ENCODE data around the gene CFAP69. TPM values are rescaled to one million over a fixed set of nuclear protein-coding genes. Genes with fewer than 3 reads are reported as not detected.

CFAP69 gene
- total and polyA plus RNA-seq, 2 donors (not counting 1 experiment from before 2014, with no cell fraction given): 1.3 to 7.1 TPM

GRCh38 chr7:90351987-90352386 lies 107.0 kb downstream of the CFAP69 start:
- no peaks in the 10 kb centered on the region for H3K4me1 ChIP-seq (ENCODE audit: control insufficient read depth, extremely low read depth, insufficient read depth, low read length)
- peaks cover 38% of the 10 kb centered on the region for H3K79me2 ChIP-seq (ENCODE audit: control insufficient read depth, insufficient read depth, low read length)
- no peak overlapping the region for H2AFZ ChIP-seq (ENCODE audit: low read length)
- no peak overlapping the region for H3K27ac ChIP-seq (ENCODE audit: insufficient read depth, low read length)
- no peak overlapping the region for H3K9ac ChIP-seq (ENCODE audit: insufficient read depth, low read length)
- DNase-seq (ENCODE audit: low read depth in 2 of 2): no peak
- no peaks in the 10 kb centered on the region for H3K9me3 ChIP-seq (ENCODE audit: control insufficient read depth, insufficient read depth, low read depth, low read length)
- TF ChIP-seq EZH2 (IDR thresholded peaks at IDR 0.05; ENCODE audit: low read length, missing control alignments) (no peak), CTCF (conservative IDR thresholded peaks at IDR 0.05 in 1 of 2, IDR thresholded peaks at IDR 0.05 in 1 of 2; ENCODE audit: low read depth in 1 of 2, low read length in 2 of 2) (no peak)
- H3K4me3 ChIP-seq (replicated peaks in 1 of 4; ENCODE audit: control extremely low read depth in 1 of 4, insufficient read depth in 1 of 4, low read depth in 3 of 4, low read length in 4 of 4): no peak overlapping the region
- no peaks in the 10 kb centered on the region for H3K36me3 ChIP-seq (ENCODE audit: control insufficient read depth, insufficient read depth, low read length)
- H4K20me1 ChIP-seq (ENCODE audit: control insufficient read depth, extremely low read depth, insufficient read depth, low read length): no peaks in the 10 kb centered on the region
- no peaks in the 10 kb centered on the region for H3K27me3 ChIP-seq (ENCODE audit: control insufficient read depth, insufficient read depth, low read length)
- no peak overlapping the region for H3K4me2 ChIP-seq (ENCODE audit: extremely low read depth, insufficient read depth, low read length)

Other genes with a start within 250 kb of the CFAP69 start
- gene STEAP1, start 90.7 kb upstream of the CFAP69 start, total RNA-seq: 60.9 and 69.9 TPM in 2 replicates
- gene STEAP1, start 90.7 kb upstream of the CFAP69 start, polyA plus RNA-seq: 26.1 and 57.0 TPM in 2 replicates
- gene STEAP2, start 33.4 kb upstream of the CFAP69 start, total RNA-seq: 26.3 and 29.8 TPM in 2 replicates
- gene STEAP2, start 33.4 kb upstream of the CFAP69 start, polyA plus RNA-seq: 11.4 and 16.5 TPM in 2 replicates
- gene FAM237B, start 76.1 kb downstream of the CFAP69 start, total RNA-seq: under 0.01 TPM in 1 of 2 replicates, not detected in the other
- gene FAM237B, start 76.1 kb downstream of the CFAP69 start, polyA plus RNA-seq: 0.03 TPM in 1 of 2 replicates, not detected in the other
- 13.4 and 18.7 TPM in 2 replicates for gene GTPBP10, start 101.5 kb downstream of the CFAP69 start, total RNA-seq
- gene GTPBP10, start 101.5 kb downstream of the CFAP69 start, polyA plus RNA-seq: 18.6 and 24.7 TPM in 2 replicates
- gene CLDN12, start 158.3 kb downstream of the CFAP69 start, total RNA-seq: 28.5 and 44.8 TPM in 2 replicates
- gene CLDN12, start 158.3 kb downstream of the CFAP69 start, polyA plus RNA-seq: 41.5 and 41.8 TPM in 2 replicates
- not detected in 2 replicates for gene PTTG1IP2, start 224.5 kb downstream of the CFAP69 start, total RNA-seq
- gene PTTG1IP2, start 224.5 kb downstream of the CFAP69 start, polyA plus RNA-seq: not detected in 2 replicates